ENCODE data around the gene HRCT1.

DNA sequence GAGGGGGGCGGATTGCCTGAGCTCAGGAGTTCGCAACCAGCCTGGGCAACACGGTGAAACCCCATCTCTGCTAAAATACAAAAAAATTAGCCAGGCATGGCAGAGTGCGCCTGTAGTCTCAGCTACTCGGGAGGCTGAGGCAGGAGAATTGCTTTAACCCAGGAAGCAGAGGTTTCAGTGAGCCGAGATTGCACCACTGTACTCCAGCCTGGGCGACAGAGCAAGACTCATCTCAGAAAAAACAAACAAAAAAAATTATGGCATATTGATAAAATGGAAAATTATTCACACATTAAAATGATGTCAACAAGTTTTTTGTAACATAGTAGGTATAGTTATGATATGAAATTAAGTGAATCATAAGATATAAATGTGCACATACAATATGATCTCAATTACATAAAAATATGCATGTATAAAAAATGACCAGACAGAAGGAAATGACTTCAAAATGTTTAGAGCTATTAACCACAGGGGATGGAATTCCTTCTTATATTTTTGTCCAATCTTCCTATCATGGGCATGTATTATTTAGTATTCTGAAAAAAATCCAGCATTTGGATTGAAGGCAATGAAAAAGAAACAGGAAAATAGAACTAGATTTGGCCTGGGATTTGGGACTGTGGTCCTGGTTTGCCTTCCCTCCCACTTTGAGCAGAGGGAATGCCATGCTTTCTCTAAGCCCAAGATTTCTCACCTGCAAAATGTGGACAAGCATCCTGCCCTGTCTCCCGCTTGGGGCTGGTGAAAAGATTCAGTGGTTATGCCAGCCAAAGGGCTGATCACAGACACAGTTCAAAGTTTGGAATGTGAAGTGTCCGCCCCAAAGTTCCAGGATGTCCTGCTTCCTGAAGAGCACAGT lies 22.8 kb downstream of the HRCT1 start:
- TF ChIP-seq, protein P1, sequence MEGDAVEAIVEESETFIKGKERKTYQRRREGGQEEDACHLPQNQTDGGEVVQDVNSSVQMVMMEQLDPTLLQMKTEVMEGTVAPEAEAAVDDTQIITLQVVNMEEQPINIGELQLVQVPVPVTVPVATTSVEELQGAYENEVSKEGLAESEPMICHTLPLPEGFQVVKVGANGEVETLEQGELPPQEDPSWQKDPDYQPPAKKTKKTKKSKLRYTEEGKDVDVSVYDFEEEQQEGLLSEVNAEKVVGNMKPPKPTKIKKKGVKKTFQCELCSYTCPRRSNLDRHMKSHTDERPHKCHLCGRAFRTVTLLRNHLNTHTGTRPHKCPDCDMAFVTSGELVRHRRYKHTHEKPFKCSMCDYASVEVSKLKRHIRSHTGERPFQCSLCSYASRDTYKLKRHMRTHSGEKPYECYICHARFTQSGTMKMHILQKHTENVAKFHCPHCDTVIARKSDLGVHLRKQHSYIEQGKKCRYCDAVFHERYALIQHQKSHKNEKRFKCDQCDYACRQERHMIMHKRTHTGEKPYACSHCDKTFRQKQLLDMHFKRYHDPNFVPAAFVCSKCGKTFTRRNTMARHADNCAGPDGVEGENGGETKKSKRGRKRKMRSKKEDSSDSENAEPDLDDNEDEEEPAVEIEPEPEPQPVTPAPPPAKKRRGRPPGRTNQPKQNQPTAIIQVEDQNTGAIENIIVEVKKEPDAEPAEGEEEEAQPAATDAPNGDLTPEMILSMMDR (IDR thresholded peaks at IDR 0.05) = no peak
- TF ChIP-seq POLR2A (IDR thresholded peaks at IDR 0.05) = no peak

Data from testis (tissue), 2 donors.